ENCODE results near the gene TMCC2. TPM values are rescaled to one million over a fixed set of nuclear protein-coding genes. Genes with fewer than 3 reads are reported as not detected.

Gene TMCC2
- total RNA-seq, 1 donor from 2014 or later = 6.8 TPM

DNA sequence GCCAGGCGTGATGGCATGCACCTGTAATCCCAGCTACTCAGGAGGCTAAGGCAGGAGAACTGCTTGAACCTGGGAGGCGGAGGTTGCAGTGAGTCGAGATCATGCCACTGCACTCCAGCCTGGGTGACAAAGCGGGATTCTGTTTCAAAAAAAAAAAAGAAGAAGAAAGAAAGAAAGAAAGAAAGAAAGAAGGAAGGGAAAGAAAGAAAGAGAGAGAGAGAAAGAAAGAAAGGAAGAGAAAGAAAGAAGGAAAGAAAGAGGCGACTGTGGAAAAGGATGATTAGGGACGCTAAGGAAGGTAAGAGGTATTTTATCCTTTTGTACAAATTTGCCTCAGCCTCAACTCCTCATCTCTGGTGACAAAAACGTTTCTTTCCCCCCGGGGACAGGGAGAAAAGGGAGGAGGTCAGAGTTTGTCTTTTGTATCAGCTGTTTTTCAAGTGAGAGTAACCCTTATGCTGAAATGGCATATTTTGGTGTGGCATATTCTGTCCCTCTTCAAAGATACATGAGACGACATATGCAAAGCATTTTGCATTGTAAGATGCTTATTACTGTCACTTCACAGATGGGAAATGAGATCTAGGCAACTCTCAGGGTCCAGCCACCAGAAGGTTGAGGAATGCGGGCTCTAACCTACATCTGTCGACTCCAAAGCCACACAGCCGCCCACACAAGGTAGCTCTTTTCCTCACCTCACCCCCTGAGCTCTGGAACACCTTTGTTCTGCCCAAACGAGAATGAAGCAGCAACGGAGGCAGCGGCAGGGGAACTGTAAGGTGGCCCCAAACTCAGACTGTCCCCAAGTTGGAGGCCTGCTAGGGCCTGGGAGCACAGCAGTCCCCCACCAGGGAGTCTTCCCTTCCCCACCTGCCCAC, 55.8 kb downstream of the TMCC2 start:
- H3K36me3 Mint-ChIP-seq = no peaks in the 10 kb centered on the region

DNA sequence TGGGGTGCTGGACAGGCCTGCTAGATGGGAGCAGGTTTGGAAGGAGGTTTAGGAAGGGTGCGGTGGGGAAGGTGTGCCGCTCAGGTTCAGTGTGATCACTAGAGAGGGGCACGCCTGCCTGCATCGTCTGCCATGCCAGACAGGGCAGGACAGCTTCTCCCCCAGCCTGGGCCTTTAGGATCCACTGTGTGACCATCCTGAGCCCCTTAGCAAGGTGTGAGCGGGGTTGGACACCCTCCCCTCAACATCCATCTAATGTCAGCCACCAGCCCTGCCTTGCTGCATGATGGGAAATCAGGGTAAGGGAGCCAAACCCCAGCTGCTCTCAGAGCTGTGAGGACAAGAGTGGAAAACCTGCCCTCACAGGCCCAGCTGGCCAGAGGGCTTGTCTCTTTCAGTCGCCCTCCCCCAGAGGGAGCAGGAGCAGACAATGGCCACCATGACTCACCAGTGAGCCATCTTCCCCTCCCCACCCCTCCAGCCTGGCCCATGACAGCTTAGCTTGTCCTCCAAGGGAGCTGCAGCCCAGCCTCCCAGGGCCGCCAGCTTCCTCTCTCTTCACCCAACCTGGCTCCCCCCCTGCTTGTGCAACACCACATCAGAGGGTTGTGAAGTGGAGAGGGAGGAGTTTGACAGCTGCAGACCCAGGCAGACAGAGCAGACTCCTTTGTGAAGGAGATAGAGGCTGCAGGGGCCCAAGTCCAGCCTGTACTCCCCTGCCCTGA, 56.8 kb downstream of the TMCC2 start:
- Mint-ChIP-seq H3K4me3 (no peak overlapping the region), H3K9me3 (no peaks in the 10 kb centered on the region), H3K27ac (peak overlapping the region; percentile 50), H3K36me3 (no peaks in the 10 kb centered on the region), H3K4me1 (peaks cover 15% of the 10 kb centered on the region), H3K27me3 (ENCODE audit: low read depth) (no peaks in the 10 kb centered on the region)
- no peak for TF ChIP-seq CTCF (IDR thresholded peaks at IDR 0.05; ENCODE audit: unreplicated experiment)
- no peak for DNase-seq (ENCODE audit: low spot score in 2 of 2, unreplicated experiment in 2 of 2)

More for the DNA sequence above, 55.8 kb downstream of the TMCC2 start:
- no peaks in the 10 kb centered on the region for H3K9me3 Mint-ChIP-seq
- DNase-seq (ENCODE audit: low spot score in 2 of 2, unreplicated experiment in 2 of 2) = no peak
- no peak for TF ChIP-seq CTCF (IDR thresholded peaks at IDR 0.05; ENCODE audit: unreplicated experiment)
- no peak overlapping the region for H3K4me3 Mint-ChIP-seq
- H3K27ac Mint-ChIP-seq = peak overlapping the region; percentile 39
- H3K4me1 Mint-ChIP-seq = peaks cover 15% of the 10 kb centered on the region
- H3K27me3 Mint-ChIP-seq (ENCODE audit: low read depth) = no peaks in the 10 kb centered on the region

DNA sequence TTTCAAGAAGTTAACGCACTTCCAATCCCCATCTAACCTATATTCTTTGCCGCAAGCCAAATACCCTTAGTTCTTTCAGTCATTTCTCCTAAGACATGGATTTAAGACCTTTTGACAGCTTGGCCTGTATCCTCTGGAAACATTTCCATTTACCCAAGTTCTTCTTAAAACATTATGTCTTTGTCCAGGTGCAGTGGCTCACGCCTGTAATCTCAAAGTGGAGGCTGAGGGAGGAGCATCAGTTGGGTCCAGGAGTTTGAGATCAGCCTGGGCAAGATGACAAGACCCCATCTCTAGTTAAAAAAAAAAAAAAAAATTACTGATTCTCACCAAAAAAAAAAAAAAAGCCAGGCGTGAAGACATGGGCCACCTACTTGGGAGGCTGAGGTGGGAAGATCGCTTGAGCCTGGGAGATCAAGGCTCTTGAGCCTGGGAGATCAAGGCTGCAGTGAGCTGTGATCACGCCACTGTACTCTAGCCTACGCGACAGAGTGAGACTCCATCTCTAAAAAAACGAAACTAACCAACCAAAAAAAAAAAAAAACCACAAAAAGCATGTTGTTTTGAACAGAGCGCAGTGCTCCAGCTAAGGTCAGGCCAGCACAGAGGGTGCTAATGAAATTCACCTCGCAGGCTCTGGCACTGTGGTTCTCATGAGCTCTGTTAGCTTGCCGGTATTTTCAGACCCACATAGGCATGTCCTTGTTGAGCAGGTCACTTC, 57.8 kb downstream of the TMCC2 start:
- DNase-seq (ENCODE audit: low spot score in 2 of 2, unreplicated experiment in 2 of 2) = no peak
- H3K36me3 Mint-ChIP-seq = no peaks in the 10 kb centered on the region
- no peaks in the 10 kb centered on the region for H3K9me3 Mint-ChIP-seq
- no peak overlapping the region for H3K4me3 Mint-ChIP-seq
- peaks cover 15% of the 10 kb centered on the region for H3K4me1 Mint-ChIP-seq
- no peaks in the 10 kb centered on the region for H3K27me3 Mint-ChIP-seq (ENCODE audit: low read depth)
- peak overlapping the region; percentile 50 for H3K27ac Mint-ChIP-seq
- TF ChIP-seq CTCF (IDR thresholded peaks at IDR 0.05; ENCODE audit: unreplicated experiment) = no peak

DNA sequence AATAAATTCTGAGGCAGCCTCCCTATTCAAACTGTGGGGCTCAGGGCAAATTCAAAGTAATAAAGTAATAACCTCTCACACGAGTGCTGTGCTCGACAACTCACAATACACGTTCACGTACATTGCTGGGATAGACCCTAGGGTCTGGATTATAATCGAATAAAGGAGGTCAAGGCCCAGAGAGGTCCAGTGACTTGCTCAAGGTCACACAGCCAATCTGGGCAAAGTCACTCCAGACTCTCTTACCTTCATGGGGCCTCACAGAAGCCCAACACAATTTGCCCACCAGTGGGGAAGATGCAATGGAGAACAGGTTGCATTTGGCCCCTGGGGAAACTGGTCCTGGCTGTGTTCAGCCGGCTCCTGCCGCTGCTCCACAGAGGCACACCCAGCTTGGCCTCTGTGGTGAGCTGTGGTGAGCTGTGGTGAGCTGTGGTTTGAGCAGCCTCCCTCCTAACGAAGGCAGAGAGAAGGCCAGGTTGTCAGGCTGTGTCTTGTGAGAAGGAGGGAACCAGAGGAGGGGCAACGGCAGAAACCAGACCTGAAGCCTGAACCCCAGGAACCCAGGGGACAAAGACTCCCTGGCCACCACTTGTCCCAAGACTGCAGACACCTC, 58.7 kb downstream of the TMCC2 start:
- no peaks in the 10 kb centered on the region for H3K36me3 Mint-ChIP-seq
- no peaks in the 10 kb centered on the region for H3K9me3 Mint-ChIP-seq
- H3K4me3 Mint-ChIP-seq = no peak overlapping the region
- no peaks in the 10 kb centered on the region for H3K27me3 Mint-ChIP-seq (ENCODE audit: low read depth)
- peaks cover 15% of the 10 kb centered on the region for H3K4me1 Mint-ChIP-seq
- no peak for TF ChIP-seq CTCF (IDR thresholded peaks at IDR 0.05; ENCODE audit: unreplicated experiment)
- no peak overlapping the region for H3K27ac Mint-ChIP-seq
- no peak for DNase-seq (ENCODE audit: low spot score in 2 of 2, unreplicated experiment in 2 of 2)

GRCh38 chr1:205287076-205287475, 59.3 kb downstream of the TMCC2 start:
- Mint-ChIP-seq H3K4me1 (peaks cover 15% of the 10 kb centered on the region), H3K36me3 (no peaks in the 10 kb centered on the region), H3K4me3 (no peak overlapping the region), H3K27ac (no peak overlapping the region), H3K27me3 (ENCODE audit: low read depth) (no peaks in the 10 kb centered on the region), H3K9me3 (no peaks in the 10 kb centered on the region)
- TF ChIP-seq CTCF (IDR thresholded peaks at IDR 0.05; ENCODE audit: unreplicated experiment) = no peak
- no peak for DNase-seq (ENCODE audit: low spot score in 2 of 2, unreplicated experiment in 2 of 2)
